OCI-LY7 (cell line): Measurements from ENCODE around the gene CAMSAP2. TPM values are rescaled to one million over a fixed set of nuclear protein-coding genes. Genes with fewer than 3 reads are reported as not detected.

Experiments
- BruUV-seq: library from RNA; stranded (reverse); fragments of 400-500 nt; replicated peaks from 2 replicates; lab custom pipeline; 2021; lab: Mats Ljungman, UMichigan
- CTCF ChIA-PET: fragments of 300-600 bp; sonication (Branson Sonifier 250); formaldehyde crosslinking; loops from one replicate; lab custom pipeline; 2022; ENCODE audit warnings: antibody characterized with exemption; ENCODE audit not compliant: unreplicated experiment; lab: Charles Lee
- POLR2A ChIA-PET: fragments of 300-600 bp; sonication (Branson Sonifier 250); formaldehyde crosslinking; loops from one replicate; lab custom pipeline; 2022; ENCODE audit warnings: antibody characterized with exemption; lab: Charles Lee
- DNase-seq: peaks from one replicate; pipeline ENCODE4 v3.0.0-alpha.2; 2015; ENCODE audit warnings: low spot score
- H2AFZ ChIP-seq: fragments of 200-600 bp; sonication (generic), shearing (Covaris generic); 2 replicates; pipeline ENCODE4 v1.6.1; 2014; ENCODE audit warnings: mild to moderate bottlenecking, antibody characterized with exemption, low read length, moderate library complexity
- H3K27ac ChIP-seq: fragments of 200-600 bp; sonication (generic); 2 replicates; pipeline ENCODE4 v1.5.1; 2014; ENCODE audit warnings: mixed run types, low read depth, mild to moderate bottlenecking, moderate library complexity, low read length, inconsistent platforms; ENCODE audit not compliant: poor library complexity, severe bottlenecking
- H3K36me3 ChIP-seq: fragments of 200-600 bp; sonication (generic); 2 replicates; pipeline ENCODE4 v1.6.1; 2014; ENCODE audit warnings: mild to moderate bottlenecking, antibody characterized with exemption, low read length, moderate library complexity, mixed read lengths; ENCODE audit not compliant: insufficient read depth
- H3K4me1 ChIP-seq: fragments of 200-600 bp; sonication (generic); 2 replicates; pipeline ENCODE4 v1.5.1; 2014; ENCODE audit warnings: mild to moderate bottlenecking, low read length; ENCODE audit not compliant: insufficient read depth, poor library complexity, severe bottlenecking
- H3K4me2 ChIP-seq: fragments of 200-600 bp; sonication (generic); 2 replicates; pipeline ENCODE4 v1.6.1; 2014; ENCODE audit warnings: mild to moderate bottlenecking, low read length
- H3K4me3 ChIP-seq: fragments of 200-600 bp; sonication (generic); 2 replicates; pipeline ENCODE4 v1.5.1; 2014; ENCODE audit warnings: mild to moderate bottlenecking, low read depth, low read length; ENCODE audit not compliant: poor library complexity, severe bottlenecking
- H3K79me2 ChIP-seq: fragments of 200-600 bp; sonication (generic); 2 replicates; pipeline ENCODE4 v1.6.1; 2016; ENCODE audit warnings: low read depth, mild to moderate bottlenecking, low read length, moderate library complexity, mixed read lengths; ENCODE audit not compliant: insufficient read depth
- H3K9me2 ChIP-seq: fragments of 200-600 bp; sonication (generic); 2 replicates; pipeline ENCODE4 v1.6.1; 2016; ENCODE audit warnings: mild to moderate bottlenecking, low read length, mixed read lengths; ENCODE audit not compliant: insufficient read depth
- H3K9me3 ChIP-seq: fragments of 200-600 bp; sonication (generic); 2 replicates; pipeline ENCODE4 v1.6.1; 2014; ENCODE audit warnings: mild to moderate bottlenecking, mixed run types, low read length, mixed read lengths
- H4K20me1 ChIP-seq: fragments of 200-600 bp; sonication (generic); 2 replicates; pipeline ENCODE4 v1.6.1; 2014; ENCODE audit warnings: mild to moderate bottlenecking, antibody characterized with exemption, low read length, moderate library complexity, mixed read lengths; ENCODE audit not compliant: insufficient read depth
- CTCF ChIP-seq: fragments of 200-600 bp; sonication (generic); conservative IDR thresholded peaks from 2 replicates; pipeline ENCODE4 v1.5.1; 2014; ENCODE audit warnings: mild to moderate bottlenecking, antibody characterized with exemption, low read length, moderate library complexity, mixed read lengths
- EZH2phosphoT487 ChIP-seq: fragments of 200-600 bp; sonication (generic); IDR thresholded peaks from 2 replicates; pipeline ENCODE4 v1.6.1; 2018; ENCODE audit warnings: low read depth, borderline replicate concordance, mild to moderate bottlenecking, mixed run types, antibody characterized with exemption, low read length, moderate library complexity, mixed read lengths
- intact Hi-C: fragments of 100-400 bp; cut with micrococcal nuclease; formaldehyde crosslinking; loops from one replicate; pipeline ENCODE4 v1.10.0; 2022; ENCODE audit not compliant: unreplicated experiment
- total RNA-seq, 2 experiments: library from RNA; depleted of rRNA in 1 of 2; stranded (reverse); fragments of >200 nt in 1 of 2; shearing (Covaris generic) in 1 of 2; gene quantifications; 2 replicates each; pipeline ENCODE4 v1.2.3, GENCODE V29; 2014 to 2022

CAMSAP2 gene
- total RNA-seq, 2 experiments from 2014 or later, result 9.2 to 14.9 TPM

GRCh38 chr1:200740571-200741208 is 2.0 kb downstream of the CAMSAP2 start:
- DNase-seq, result peak; percentile 14
- peak overlapping the region; percentile 97 for H3K4me3 ChIP-seq
- BruUV-seq, result no TSS peak
- H3K4me2 ChIP-seq, result peak overlapping the region; percentile 83
- H3K36me3 ChIP-seq, result no peaks in the 10 kb centered on the region
- H3K4me1 ChIP-seq, result peaks cover 23% of the 10 kb centered on the region
- TF ChIP-seq CTCF, result no peak
- TF ChIP-seq EZH2phosphoT487, result no peak
- ChIA-PET POLR2A (interaction anchor here (0.6 to 1.5 kb wide), 5 partner anchors 10 to 115 kb away, joined by 3 to 4 read pairs (median 3); no protein-coding TSS in a partner anchor), CTCF (no interaction called here)
- H3K9me2 ChIP-seq, result no peaks in the 10 kb centered on the region
- intact Hi-C loops, result loop anchor here (2.0 kb wide), 1 partner anchor 62 kb away; no protein-coding TSS in a partner anchor
- no peak overlapping the region for H3K27ac ChIP-seq
- H3K9me3 ChIP-seq, result no peaks in the 10 kb centered on the region
- peaks cover 57% of the 10 kb centered on the region for H3K79me2 ChIP-seq
- peak overlapping the region; percentile 89; the same call in 1 of the 2 replicates for H2AFZ ChIP-seq
- H4K20me1 ChIP-seq, result peaks cover 12% of the 10 kb centered on the region; the same call in 1 of the 2 replicates

- ChIA-PET POLR2A (interaction anchor here (0.9 to 1.5 kb wide), 3 partner anchors 11 to 71 kb away, joined by 3 to 4 read pairs (median 3); no protein-coding TSS in a partner anchor), CTCF (no interaction called here)
- no peak for TF ChIP-seq EZH2phosphoT487
- TF ChIP-seq CTCF, result no peak
- intact Hi-C loops, result loop anchor here (2.0 kb wide), 1 partner anchor 61 kb away; no protein-coding TSS in a partner anchor
- peak overlapping the region; percentile 83 for H3K4me2 ChIP-seq
- H3K36me3 ChIP-seq, result 0 out of 2 replicates have a peak, but pooled peaks cover 4% of the 10 kb centered on the region
- peak overlapping the region; percentile 14 for H3K27ac ChIP-seq
- BruUV-seq, result no TSS peak
- H3K4me1 ChIP-seq, result peaks cover 23% of the 10 kb centered on the region
- no peak overlapping the region for H2AFZ ChIP-seq
- H4K20me1 ChIP-seq, result peaks cover 12% of the 10 kb centered on the region; the same call in 1 of the 2 replicates
- peaks cover 61% of the 10 kb centered on the region for H3K79me2 ChIP-seq
- DNase-seq, result peak; percentile 29
- H3K4me3 ChIP-seq, result peak overlapping the region; percentile 97
- H3K9me2 ChIP-seq, result no peaks in the 10 kb centered on the region
- no peaks in the 10 kb centered on the region for H3K9me3 ChIP-seq
These were observed 3.0 kb downstream of the CAMSAP2 start for GRCh38 chr1:200741551-200742207.
